NCI-H1048 (cell line): Measurements from ENCODE around the gene ZNF273.
"Not testable (repeated sequence)": the region's sequence is repeated elsewhere in the genome, so short reads cannot be mapped to it uniquely, and the experiment has no call there.

Experiments used
- DNase-seq: peaks from one replicate; lab custom pipeline; 2025; lab: John Stamatoyannopoulos, UW

ZNF273 gene

GRCh38 chr7:64944667-64945502 is 41.8 kb downstream of the ZNF273 start:
- not testable (repeated sequence) for DNase-seq

DNA sequence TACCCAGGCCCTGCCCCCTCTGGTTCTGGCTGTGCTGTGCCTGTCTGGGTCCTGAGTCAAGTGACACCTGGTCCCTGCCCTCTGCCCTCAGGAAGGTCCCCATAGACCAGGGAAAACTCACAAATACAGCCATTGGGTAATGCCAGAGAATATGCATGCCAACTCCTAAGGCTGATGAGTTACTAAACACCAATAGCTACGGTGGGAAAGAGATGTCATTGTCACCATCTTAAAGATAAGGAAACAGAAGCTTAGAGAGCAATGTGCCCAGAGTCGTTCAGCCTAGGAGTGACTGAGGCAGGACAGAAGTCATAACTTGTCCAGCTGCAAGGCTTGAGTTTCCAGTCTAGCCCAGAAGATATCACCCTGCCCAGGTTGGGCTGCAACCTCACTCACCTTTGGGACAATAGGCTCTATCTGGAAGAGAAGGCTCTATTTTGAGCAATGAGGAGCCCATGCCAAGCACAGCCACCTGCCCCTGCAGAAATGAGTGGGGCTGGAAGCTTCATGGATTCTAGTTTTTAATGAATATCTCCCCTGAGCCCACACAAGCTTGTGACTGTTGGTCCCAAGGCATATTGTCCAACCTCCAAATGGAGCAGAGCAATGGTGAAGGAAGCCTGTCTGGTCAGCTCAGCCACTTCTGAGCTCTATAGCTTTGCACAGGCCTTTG is 42.6 kb downstream of the ZNF273 start:
- DNase-seq = no peak

DNA sequence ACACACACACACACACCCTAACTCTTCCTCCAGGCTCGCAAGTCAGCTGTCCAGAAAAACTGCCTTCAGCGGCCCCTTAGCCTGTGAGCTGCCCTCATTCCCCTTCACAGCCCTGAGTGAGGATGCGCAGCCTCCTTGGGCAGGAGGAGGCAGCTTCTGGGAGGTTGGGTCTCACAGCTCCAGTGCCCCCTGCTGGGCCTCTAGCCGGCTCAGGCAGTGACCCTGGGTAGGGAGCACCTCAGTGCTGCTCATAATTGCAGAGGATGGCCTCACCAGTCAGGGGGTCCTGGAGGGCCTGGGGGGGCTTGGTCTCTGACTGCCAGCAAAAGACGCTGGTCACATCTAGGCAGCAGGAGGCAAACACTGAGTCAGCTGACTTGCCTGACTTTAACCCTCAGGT is 43.7 kb downstream of the ZNF273 start:
- DNase-seq = no peak

DNA sequence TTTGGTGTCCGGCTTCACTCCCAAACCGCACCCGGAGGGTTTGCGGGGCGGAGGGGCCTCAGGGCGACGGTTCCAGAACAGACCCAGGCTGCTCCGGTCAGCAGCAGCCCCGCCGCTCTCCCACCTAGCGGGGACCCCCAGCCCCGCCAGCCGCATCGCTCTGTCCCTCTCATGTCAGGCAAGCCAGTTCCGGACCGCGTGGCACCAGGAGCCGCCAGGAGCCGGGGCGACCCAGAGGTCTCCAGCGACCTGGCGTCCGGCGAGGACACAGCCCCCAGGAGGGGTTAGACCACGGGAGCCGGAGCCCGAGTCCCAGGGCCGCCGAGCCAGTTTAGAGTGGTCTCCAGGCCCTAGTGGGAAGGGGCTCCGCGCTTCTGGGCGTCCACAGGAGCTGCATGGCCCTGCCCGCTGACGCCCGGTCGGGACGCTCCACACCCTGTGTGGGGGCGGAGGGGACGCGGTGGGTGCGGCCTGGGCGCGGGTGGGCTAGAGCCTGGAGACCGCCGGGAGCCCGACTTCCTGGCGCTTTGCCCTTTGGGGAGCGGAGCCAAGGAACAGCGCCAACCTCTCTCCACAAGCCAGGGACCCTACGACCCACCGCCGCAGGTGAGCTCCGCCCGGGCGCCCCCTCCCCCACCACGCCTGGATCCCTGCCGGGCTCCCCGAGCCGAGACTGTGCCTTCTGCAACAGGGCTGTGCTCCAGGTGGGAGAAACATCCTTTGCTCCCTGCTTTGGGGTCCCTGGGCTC is 44.4 kb downstream of the ZNF273 start:
- DNase-seq = no peak

DNA sequence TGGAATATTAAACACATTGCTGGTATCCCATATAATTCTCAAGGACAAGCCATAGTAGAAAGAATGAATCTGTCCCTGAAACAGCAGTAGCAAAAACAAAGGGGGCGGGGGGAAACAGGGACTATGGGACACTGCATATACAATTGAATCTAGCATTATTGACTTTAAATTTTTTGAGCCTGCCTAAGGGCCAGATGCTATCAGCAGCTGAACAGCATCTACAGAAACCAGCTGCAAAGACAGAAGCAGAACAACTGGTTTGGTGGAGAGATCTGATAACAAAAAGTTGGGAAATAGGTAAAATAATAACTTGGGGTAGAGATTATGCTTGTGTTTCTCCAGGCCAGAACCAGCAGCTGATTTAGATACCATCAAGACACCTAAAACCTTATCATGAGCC is 45.7 kb downstream of the ZNF273 start:
- not testable (repeated sequence) for DNase-seq

- DNase-seq = not testable (repeated sequence)
These were observed 47.6 kb downstream of the ZNF273 start for GRCh38 chr7:64950673-64951072.

DNA sequence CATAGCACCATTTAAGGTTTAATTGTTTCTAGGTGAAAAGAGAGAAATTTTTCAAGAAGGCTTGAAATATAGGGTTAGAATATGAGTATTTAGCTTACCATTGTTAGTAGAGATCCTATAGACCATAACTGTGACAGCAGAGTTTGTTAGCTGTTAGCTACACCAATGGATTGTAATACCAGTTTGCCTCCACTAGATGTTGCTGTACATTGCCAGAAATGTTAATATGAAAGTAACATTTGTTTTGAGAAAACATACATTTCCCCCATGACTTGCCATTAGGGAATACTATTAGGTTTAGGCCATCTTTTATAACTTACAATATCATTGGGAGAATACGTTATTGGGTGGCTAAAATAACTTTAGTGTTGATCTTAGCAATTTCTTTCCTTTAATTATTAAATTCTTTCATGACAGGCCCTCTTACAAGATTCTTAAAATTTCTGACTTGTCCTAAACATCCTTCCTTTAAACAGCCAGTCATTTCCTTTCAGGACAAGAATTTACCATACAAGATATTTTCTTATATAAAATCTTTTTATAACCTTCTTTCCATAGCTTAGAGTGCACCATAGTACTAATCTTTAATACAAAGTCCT is 48.3 kb downstream of the ZNF273 start:
- no peak for DNase-seq

- DNase-seq = no peak
These were observed 56.1 kb downstream of the ZNF273 start for GRCh38 chr7:64959072-64959747.

GRCh38 chr7:64965594-64965993 is 62.5 kb downstream of the ZNF273 start:
- no peak for DNase-seq

DNA sequence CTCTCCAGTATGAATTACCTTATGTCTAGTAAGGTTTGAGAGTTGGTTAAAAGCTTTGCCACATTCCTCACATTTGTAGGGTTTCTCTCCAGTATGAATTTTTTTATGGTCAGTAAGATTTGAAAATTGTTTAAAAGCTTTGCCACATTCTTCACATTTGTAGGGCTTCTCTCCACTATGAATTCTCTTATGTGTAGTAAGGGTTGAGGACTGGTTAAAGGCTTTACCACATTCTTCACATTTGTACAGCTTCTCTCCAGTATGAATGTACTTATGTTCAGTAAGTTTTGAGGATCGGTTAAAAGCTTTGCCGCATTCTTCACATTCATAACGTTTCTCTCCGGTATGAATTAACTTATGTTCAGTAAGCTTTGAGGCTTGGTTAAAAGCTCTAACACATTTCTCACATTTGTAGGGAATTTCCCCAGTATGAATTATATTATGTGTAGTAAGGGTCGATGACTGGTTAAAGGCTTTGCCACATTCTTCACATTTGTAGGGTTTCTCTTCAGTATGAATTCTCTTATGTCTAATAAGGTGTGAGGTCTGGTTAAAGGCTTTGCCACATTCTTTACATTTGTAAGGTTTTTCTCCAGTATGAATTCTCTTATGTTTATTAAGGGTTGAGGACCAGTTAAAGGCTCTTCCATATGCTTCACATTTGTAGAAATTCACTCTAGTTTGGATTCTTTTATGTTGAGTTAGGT is 75.6 kb downstream of the ZNF273 start:
- no peak for DNase-seq
